Calu3 (cell line): Measurements from ENCODE around the gene ZNF311. TPM values are rescaled to one million over a fixed set of nuclear protein-coding genes. Genes with fewer than 3 reads are reported as not detected.

ENCODE experiments used
- BruUV-seq: library from RNA; stranded (reverse); fragments of 400-500 nt; replicated peaks from 2 replicates; lab custom pipeline; 2021; lab: Mats Ljungman, UMichigan
- CTCF ChIA-PET: fragments of 300-600 bp; sonication (Branson Sonifier 250); formaldehyde crosslinking; loops from one replicate; lab custom pipeline; 2022; ENCODE audit warnings: antibody characterized with exemption; lab: Charles Lee
- DNase-seq: peaks from one replicate; pipeline ENCODE4 v3.0.0; 2022
- H3K27ac Mint-ChIP-seq: one replicate; pipeline ENCODE4 v1.8.0; 2022; ENCODE audit warnings: mixed read lengths; ENCODE audit not compliant: unreplicated experiment
- H3K27me3 Mint-ChIP-seq: one replicate; pipeline ENCODE4 v1.8.0; 2022; ENCODE audit warnings: mixed read lengths; ENCODE audit not compliant: unreplicated experiment
- H3K36me3 Mint-ChIP-seq: one replicate; pipeline ENCODE4 v1.8.0; 2022; ENCODE audit warnings: mild to moderate bottlenecking, moderate library complexity, mixed read lengths; ENCODE audit not compliant: insufficient read depth, unreplicated experiment
- H3K4me1 Mint-ChIP-seq: one replicate; pipeline ENCODE4 v1.8.0; 2022; ENCODE audit warnings: mild to moderate bottlenecking, low read depth, mixed read lengths; ENCODE audit not compliant: unreplicated experiment
- H3K4me3 Mint-ChIP-seq: one replicate; pipeline ENCODE4 v1.8.0; 2022; ENCODE audit warnings: mild to moderate bottlenecking, low read depth, moderate library complexity, mixed read lengths; ENCODE audit not compliant: unreplicated experiment
- H3K9me3 Mint-ChIP-seq: one replicate; pipeline ENCODE4 v1.8.0; 2022; ENCODE audit warnings: low read depth, mixed read lengths; ENCODE audit not compliant: unreplicated experiment
- intact Hi-C: fragments of 100-400 bp; cut with micrococcal nuclease; formaldehyde crosslinking; loops from one replicate; pipeline ENCODE4 v1.10.0; 2022; ENCODE audit not compliant: unreplicated experiment
- total RNA-seq: library from RNA; stranded (reverse); gene quantifications from 2 replicates; pipeline ENCODE4 v1.2.3, GENCODE V29; 2022
- TF ChIP-seq, protein P1 (sequence below): fragments of 200-600 bp; IDR thresholded peaks from one replicate; pipeline ENCODE4 v1.8.0; 2022; ENCODE audit warnings: antibody characterized with exemption; ENCODE audit not compliant: unreplicated experiment

ZNF311 gene
- total RNA-seq, 1 experiment from 2014 or later: 1.4 TPM

DNA sequence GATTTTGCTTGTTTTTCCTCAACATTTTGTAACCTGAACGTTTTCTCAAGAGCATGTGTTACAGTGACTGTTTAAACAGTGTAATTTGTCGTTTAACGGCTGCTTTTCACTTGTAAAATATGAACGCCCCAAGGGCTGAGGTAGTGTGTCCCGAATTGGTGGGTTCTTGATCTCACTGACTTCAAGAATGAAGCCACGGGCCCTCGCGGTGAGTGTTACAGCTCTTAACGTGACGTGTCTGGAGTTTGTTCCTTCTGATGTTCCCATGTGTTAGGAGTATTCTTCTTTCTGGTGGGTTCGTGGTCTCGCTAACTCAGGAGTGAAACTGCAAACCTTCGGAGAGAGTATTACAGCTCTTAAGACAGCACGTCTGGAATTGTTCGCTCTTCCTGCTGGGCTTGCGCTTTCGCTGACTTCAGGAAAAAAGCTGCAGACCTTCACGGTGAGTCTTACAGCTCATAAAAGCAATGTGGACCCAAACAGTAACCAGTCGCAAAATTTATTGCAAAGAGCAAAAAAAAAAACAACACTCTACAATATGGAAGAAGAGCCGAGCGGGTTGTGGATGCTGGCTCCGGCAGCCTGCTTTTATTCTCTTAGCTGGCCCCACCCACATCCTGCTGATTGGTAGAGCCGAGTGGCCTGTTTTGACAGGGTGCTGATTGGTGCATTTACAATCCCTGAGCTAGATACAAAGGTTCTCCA lies 56.2 kb downstream of the ZNF311 start:
- Mint-ChIP-seq H3K36me3 (peaks cover 40% of the 10 kb centered on the region), H3K4me3 (no peak overlapping the region), H3K4me1 (peaks cover 54% of the 10 kb centered on the region), H3K9me3 (peaks cover 2% of the 10 kb centered on the region), H3K27me3 (no peaks in the 10 kb centered on the region), H3K27ac (no peak overlapping the region)
- BruUV-seq: no TSS peak
- TF ChIP-seq, protein P1, sequence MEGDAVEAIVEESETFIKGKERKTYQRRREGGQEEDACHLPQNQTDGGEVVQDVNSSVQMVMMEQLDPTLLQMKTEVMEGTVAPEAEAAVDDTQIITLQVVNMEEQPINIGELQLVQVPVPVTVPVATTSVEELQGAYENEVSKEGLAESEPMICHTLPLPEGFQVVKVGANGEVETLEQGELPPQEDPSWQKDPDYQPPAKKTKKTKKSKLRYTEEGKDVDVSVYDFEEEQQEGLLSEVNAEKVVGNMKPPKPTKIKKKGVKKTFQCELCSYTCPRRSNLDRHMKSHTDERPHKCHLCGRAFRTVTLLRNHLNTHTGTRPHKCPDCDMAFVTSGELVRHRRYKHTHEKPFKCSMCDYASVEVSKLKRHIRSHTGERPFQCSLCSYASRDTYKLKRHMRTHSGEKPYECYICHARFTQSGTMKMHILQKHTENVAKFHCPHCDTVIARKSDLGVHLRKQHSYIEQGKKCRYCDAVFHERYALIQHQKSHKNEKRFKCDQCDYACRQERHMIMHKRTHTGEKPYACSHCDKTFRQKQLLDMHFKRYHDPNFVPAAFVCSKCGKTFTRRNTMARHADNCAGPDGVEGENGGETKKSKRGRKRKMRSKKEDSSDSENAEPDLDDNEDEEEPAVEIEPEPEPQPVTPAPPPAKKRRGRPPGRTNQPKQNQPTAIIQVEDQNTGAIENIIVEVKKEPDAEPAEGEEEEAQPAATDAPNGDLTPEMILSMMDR: no peak
- intact Hi-C loops: loop anchor here (10.0 kb wide), 1 partner anchor 224 kb away; no protein-coding TSS in a partner anchor
- CTCF ChIA-PET: interaction anchor here (1.1 kb wide), 1 partner anchor 32 kb away, joined by 3 read pairs; no protein-coding TSS in a partner anchor
- no peak for DNase-seq

DNA sequence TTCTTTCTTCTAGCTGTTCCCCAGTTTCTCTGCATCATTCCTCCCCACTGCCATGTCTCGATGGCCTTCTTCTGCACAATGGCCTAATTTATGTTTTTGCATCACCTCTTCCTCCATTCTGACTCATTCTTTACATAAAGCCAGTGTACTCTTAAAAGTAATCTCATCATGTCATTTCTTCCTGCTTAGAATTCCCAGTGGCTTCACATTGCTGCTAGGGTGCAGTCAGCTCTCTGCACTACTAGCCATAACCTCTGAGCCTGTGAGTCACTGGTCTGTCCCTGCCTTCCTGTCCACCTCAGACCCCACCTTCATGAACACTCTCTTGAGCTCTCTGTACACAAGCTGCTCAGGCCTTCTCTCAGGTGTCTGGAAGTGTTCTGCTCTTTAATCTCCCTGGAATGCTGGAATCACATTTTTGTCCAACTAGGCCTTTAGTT lies 57.3 kb downstream of the ZNF311 start:
- TF ChIP-seq, protein P1: no peak
- H3K4me1 Mint-ChIP-seq: peaks cover 44% of the 10 kb centered on the region
- peak overlapping the region; percentile 3 for H3K4me3 Mint-ChIP-seq
- intact Hi-C loops: loop anchor here (10.0 kb wide), 1 partner anchor 223 kb away; no protein-coding TSS in a partner anchor
- CTCF ChIA-PET: interaction anchor here (1.3 to 1.6 kb wide), 3 partner anchors 33 to 110 kb away, joined by 5 to 11 read pairs (median 8); no protein-coding TSS in a partner anchor
- H3K36me3 Mint-ChIP-seq: peaks cover 40% of the 10 kb centered on the region
- BruUV-seq: no TSS peak
- H3K9me3 Mint-ChIP-seq: peaks cover 2% of the 10 kb centered on the region
- H3K27ac Mint-ChIP-seq: peak overlapping the region; percentile 78
- H3K27me3 Mint-ChIP-seq: no peaks in the 10 kb centered on the region
- peak; percentile 76 for DNase-seq

DNA sequence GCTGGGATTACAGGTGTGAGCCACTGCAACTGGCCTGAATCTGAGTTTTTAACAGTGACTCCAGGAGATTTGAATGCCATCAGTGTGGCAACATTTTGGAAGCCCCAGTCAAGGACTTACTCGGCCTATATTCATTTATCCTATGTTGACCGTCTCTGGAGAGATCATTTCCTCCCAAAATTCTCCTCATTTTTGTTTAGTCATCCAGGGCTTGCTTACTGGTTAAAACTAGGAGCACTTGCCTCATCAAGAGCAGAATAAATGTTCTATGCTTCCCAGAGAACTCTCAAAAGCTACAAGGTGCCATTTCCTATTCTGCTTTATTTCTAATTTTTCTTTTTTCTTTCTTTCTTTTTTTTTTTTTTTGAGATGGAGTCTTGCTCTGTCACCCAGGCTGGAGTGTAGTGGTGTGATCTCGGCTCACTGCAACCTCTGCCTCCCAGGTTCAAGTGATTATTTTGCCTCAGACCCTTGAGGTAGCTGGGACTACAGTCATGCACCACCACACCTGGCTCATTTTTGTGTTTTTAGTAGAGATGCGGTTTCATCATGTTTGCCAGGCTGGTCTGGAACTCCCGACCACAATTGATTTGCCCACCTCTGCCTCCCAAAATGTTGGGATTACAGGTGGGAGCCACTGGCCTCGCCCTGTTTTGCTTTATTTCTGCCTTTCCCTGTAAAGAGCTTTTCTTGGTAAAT lies 57.9 kb downstream of the ZNF311 start:
- Mint-ChIP-seq H3K9me3 (peaks cover 2% of the 10 kb centered on the region), H3K36me3 (peaks cover 38% of the 10 kb centered on the region), H3K4me1 (peaks cover 40% of the 10 kb centered on the region), H3K4me3 (peak overlapping the region; percentile 3), H3K27ac (peak overlapping the region; percentile 78), H3K27me3 (no peaks in the 10 kb centered on the region)
- intact Hi-C loops: loop anchor here (10.0 kb wide), 1 partner anchor 222 kb away; no protein-coding TSS in a partner anchor
- CTCF ChIA-PET: interaction anchor here (1.3 to 1.6 kb wide), 3 partner anchors 34 to 109 kb away, joined by 5 to 11 read pairs (median 8); no protein-coding TSS in a partner anchor
- TF ChIP-seq, protein P1: no peak
- no TSS peak for BruUV-seq
- no peak for DNase-seq

DNA sequence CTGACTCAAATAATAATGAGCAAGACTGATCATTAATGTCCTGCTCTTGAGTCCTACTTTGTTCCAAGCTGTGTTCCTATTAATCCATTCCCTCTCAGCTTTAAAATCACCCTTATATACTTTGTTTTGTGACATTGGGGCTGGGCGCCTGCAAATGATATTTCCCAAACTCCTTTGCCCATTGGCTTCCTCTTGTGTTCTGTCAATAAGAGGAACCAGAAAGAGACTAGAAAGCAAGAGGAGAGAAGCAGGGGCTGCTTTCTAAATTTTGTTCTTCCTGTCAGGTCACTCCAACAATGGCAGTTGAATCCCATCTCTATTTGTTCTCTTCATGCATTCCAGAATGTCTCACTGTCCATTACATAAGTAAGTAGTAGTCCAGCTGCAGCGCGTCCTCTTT lies 59.8 kb downstream of the ZNF311 start:
- peaks cover 10% of the 10 kb centered on the region for H3K27me3 Mint-ChIP-seq
- TF ChIP-seq, protein P1: no peak
- peaks cover 50% of the 10 kb centered on the region for H3K4me1 Mint-ChIP-seq
- DNase-seq: no peak
- peaks cover 49% of the 10 kb centered on the region for H3K36me3 Mint-ChIP-seq
- intact Hi-C loops: loop anchor here (10.0 kb wide), 1 partner anchor 221 kb away; no protein-coding TSS in a partner anchor
- peaks cover 2% of the 10 kb centered on the region for H3K9me3 Mint-ChIP-seq
- no peak overlapping the region for H3K4me3 Mint-ChIP-seq
- no TSS peak for BruUV-seq
- H3K27ac Mint-ChIP-seq: peak overlapping the region; percentile 71
- CTCF ChIA-PET: no interaction called here

Other genes with a start within 250 kb of the ZNF311 start
- 85.8 and 91.6 TPM in 2 replicates for gene TRIM27, start 81.3 kb downstream of the ZNF311 start, total RNA-seq
- gene OR2W1, start 39.9 kb upstream of the ZNF311 start, total RNA-seq: not detected in 2 replicates
- not detected in 2 replicates for gene OR2B3, start 82.0 kb upstream of the ZNF311 start, total RNA-seq
- gene OR2J1, start 94.2 kb upstream of the ZNF311 start, total RNA-seq: not detected in 2 replicates
- gene OR2J3, start 102.7 kb upstream of the ZNF311 start, total RNA-seq: not detected in 2 replicates
- gene OR2J2, start 165.6 kb upstream of the ZNF311 start, total RNA-seq: not detected in 2 replicates